Tibial artery (tissue), 4 donors: ENCODE data around the gene B3GNT2.

Experiments used
- DNase-seq, 2 donors: peaks; one replicate each; pipeline ENCODE4 v3.0.0-alpha.2; 2019
- H3K27ac ChIP-seq, 2 donors: fragments of 200-600 bp; sonication (generic) in 1 of 2; 1 replicate in 1 of 2; 2 replicates in 1 of 2; pipeline ENCODE4 v1.5.1; 2018 to 2019; ENCODE audit warnings: mild to moderate bottlenecking in 1 of 2
- H3K27me3 ChIP-seq, 2 donors: fragments of 200-600 bp; sonication (generic) in 1 of 2; one replicate each; pipeline versions ENCODE4 v1.5.1 to v1.6.0; 2016 to 2019
- H3K36me3 ChIP-seq, 3 donors: fragments of 200-600 bp; sonication (generic) in 2 of 3; one replicate each; pipeline ENCODE4 v1.5.1; 2016 to 2019; ENCODE audit warnings: mild to moderate bottlenecking in 2 of 3
- H3K4me1 ChIP-seq, 4 donors: fragments of 200-600 bp; sonication (generic) in 2 of 4; 1 replicate in 3 of 4; 2 replicates in 1 of 4; pipeline ENCODE4 v1.5.1; 2016 to 2019
- H3K4me3 ChIP-seq, 2 donors: fragments of 200-600 bp; sonication (generic) in 1 of 2; 1 replicate in 1 of 2; 2 replicates in 1 of 2; pipeline ENCODE4 v1.5.1; 2018 to 2019; ENCODE audit warnings: mild to moderate bottlenecking in 2 of 2
- H3K9me3 ChIP-seq, 3 donors: fragments of 200-600 bp; sonication (generic) in 1 of 3; one replicate each; pipeline ENCODE4 v1.5.1; 2016 to 2019
- intact Hi-C: fragments of 100-400 bp; cut with DNase I; formaldehyde crosslinking; loops from one replicate; pipeline ENCODE4 v1.15.0; 2023; ENCODE audit warnings: low total_unique reads
- TF ChIP-seq, protein P1 (sequence below), 2 experiments: fragments of 200-600 bp in 1 of 2; fragments of 450-650 bp in 1 of 2; IDR thresholded peaks; one replicate each; pipeline ENCODE4 v1.5.1; 2017 to 2019; ENCODE audit warnings: antibody characterized with exemption in 2 of 2, mild to moderate bottlenecking in 1 of 2, moderate library complexity in 1 of 2

Gene B3GNT2

DNA sequence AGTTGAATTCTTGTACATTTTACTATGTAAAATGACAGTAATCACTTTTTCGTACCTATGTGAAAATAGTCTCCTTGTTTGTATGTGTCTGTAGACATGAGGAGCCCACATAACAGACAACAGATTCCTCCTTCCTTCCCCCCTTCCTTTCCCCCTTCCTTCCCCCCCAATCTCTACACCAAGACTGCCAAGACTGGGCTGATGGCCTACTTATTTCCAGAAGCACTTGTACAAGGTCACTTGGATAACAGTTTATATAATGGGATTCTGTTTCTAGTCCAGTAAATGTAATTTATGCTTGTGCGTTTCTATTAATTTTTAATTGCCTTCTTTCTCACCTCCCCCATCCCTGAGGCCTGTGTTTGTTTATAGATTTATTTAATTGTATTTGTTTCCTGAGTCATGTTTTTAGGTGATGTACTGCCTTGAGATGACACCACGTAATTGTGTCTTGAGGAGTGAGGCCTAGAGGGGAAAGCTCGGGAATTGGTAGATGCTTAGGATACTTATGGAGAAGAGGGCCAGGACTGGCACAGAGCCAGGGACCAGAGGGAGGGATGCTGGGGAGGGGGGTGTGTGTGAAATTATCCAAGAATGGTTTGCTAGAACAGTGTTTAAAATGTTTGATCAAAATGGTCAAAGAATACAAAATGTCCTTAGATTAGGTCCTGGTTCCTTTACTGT lies 12.3 kb downstream of the B3GNT2 start:
- Histone ChIP-seq H3K36me3 (no peaks in the 10 kb centered on the region), H3K27ac (peak overlapping the region in 1 of 2 donors; percentile 9), H3K27me3 (no peaks in the 10 kb centered on the region), H3K4me3 (no peak overlapping the region), H3K9me3 (no peaks in the 10 kb centered on the region), H3K4me1 (peaks cover 0 to 58% (median 30%) of the 10 kb centered on the region in 4 donors)
- TF ChIP-seq, protein P1, sequence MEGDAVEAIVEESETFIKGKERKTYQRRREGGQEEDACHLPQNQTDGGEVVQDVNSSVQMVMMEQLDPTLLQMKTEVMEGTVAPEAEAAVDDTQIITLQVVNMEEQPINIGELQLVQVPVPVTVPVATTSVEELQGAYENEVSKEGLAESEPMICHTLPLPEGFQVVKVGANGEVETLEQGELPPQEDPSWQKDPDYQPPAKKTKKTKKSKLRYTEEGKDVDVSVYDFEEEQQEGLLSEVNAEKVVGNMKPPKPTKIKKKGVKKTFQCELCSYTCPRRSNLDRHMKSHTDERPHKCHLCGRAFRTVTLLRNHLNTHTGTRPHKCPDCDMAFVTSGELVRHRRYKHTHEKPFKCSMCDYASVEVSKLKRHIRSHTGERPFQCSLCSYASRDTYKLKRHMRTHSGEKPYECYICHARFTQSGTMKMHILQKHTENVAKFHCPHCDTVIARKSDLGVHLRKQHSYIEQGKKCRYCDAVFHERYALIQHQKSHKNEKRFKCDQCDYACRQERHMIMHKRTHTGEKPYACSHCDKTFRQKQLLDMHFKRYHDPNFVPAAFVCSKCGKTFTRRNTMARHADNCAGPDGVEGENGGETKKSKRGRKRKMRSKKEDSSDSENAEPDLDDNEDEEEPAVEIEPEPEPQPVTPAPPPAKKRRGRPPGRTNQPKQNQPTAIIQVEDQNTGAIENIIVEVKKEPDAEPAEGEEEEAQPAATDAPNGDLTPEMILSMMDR (IDR thresholded peaks at IDR 0.05), result no peak
- intact Hi-C loops, result no loop called here
- DNase-seq, result no peak

DNA sequence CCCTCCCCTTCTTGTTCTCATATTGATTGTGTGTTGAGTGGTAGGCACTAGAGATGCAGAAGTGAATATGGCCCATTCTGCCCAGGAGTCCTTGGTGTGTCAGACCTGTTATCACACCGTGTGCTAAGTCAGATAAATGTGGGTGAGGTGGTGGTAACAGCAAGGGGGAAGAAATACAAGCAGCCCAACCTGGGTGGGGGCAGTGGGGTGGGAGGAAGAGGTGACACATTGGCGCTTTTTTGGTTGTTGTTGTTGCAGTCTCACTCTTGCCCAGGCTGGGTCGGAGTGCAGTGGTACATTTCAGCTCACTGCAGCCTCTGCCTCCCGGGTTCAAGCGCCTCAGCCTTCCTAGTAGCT lies 12.8 kb downstream of the B3GNT2 start:
- Histone ChIP-seq H3K4me1 (peaks cover 0 to 58% (median 28%) of the 10 kb centered on the region in 4 donors), H3K27ac (peak overlapping the region in 1 of 2 donors; percentile 9), H3K27me3 (no peaks in the 10 kb centered on the region), H3K4me3 (no peak overlapping the region), H3K9me3 (no peaks in the 10 kb centered on the region), H3K36me3 (no peaks in the 10 kb centered on the region)
- TF ChIP-seq, protein P1 (IDR thresholded peaks at IDR 0.05), result no peak
- intact Hi-C loops, result no loop called here
- peak in 1 of 2 donors; percentile 42 for DNase-seq

DNA sequence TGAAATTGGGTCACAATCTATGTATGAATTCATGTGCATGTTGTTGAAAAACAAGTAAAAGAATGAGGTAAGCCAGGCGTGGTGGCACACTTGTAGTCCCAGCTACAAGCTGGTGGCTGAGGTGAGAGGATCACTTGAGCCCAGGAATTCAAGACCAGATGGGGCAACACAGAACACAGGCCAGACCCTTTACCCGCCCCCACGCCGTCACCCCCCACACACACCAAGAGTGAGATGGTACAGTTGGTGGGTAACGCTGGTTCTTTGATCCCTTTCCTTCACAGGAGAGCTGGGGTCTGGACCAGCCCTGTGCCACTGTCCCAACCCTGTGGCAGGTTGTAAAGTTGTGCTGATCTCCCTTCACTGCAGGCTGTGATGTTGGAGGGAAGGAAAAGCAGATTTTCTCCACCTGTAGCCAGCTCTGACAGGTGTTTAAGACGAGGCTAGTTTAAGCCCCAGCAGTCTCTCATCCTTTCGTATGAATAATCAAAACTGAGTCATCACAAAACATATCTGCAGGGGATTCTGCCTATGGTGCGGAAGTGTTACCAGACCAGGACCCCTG lies 13.6 kb downstream of the B3GNT2 start:
- DNase-seq, result no peak
- intact Hi-C loops, result no loop called here
- H3K27ac ChIP-seq, result no peak overlapping the region
- H3K4me1 ChIP-seq, result peaks cover 0 to 58% (median 26%) of the 10 kb centered on the region in 4 donors
- H3K27me3 ChIP-seq, result no peaks in the 10 kb centered on the region
- no peaks in the 10 kb centered on the region for H3K36me3 ChIP-seq
- no peak overlapping the region for H3K4me3 ChIP-seq
- H3K9me3 ChIP-seq, result no peaks in the 10 kb centered on the region
- TF ChIP-seq, protein P1 (IDR thresholded peaks at IDR 0.05), result no peak

DNA sequence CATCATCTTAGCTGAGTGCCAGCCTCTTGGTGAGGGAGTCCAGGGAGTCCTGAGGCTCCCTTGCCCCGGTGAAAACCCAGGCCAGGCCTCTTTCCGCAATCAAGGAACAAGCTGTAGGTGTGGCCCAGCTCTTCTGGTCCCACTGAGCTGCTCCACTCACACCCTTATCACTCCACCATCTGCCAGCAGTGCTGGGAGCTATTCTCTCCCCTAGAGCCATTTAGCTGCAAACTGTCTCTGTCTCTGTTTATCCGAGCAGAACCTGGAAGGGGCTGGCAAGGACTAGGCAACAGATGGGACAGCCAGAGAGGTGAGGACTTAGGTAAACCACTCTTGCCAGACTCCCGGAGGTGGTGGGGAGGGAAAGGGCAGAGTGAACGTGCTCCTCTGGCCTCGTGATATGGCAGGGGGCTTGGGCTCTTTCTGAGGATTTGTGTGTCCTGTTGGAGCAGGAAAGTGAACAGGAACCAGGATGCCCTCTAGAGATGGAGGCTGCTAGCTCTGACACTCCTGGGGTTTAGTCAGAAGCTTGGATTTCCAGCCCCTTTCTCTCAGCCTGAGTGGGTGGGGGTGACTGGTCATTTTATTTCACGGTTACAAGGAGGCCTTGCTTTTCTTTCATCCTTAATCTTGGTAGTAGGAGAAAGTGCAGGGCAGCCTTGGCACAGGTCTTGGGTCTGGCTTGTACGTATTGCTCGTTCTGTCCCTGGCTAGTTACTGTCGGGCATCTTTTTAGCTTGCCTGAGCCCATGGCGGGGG lies 19.6 kb downstream of the B3GNT2 start:
- peak overlapping the region; percentile 67 to 70 for H3K27ac ChIP-seq
- H3K9me3 ChIP-seq, result no peaks in the 10 kb centered on the region
- no peaks in the 10 kb centered on the region for H3K27me3 ChIP-seq
- no peaks in the 10 kb centered on the region for H3K36me3 ChIP-seq
- no peak overlapping the region for H3K4me3 ChIP-seq
- no peak for DNase-seq
- peaks cover 3 to 75% (median 44%) of the 10 kb centered on the region in 4 donors for H3K4me1 ChIP-seq
- intact Hi-C loops, result no loop called here
- TF ChIP-seq, protein P1 (IDR thresholded peaks at IDR 0.05), result no peak

DNA sequence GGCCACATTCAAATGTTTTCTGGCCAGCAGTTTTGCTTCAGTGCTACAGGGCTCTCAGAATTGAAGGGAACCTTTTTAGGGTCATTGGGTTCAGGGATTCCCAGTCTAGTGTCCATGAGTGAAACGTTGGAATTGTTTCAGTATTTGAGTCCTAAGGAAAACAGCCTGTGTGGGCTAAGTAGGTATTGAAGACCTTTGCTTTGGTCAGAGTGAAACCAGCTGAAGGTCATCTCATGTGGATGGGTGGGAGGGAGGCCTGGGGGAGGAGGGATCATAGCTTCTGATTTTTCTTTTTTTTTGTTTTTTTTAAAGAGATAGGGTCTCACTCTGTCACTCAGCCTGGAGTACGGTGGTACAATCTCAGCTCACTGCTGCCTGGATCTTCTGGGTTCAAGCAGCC lies 20.2 kb downstream of the B3GNT2 start:
- Histone ChIP-seq H3K27ac (peak overlapping the region; percentile 67 to 70), H3K36me3 (no peaks in the 10 kb centered on the region), H3K9me3 (no peaks in the 10 kb centered on the region), H3K4me1 (peaks cover 3 to 82% (median 49%) of the 10 kb centered on the region in 4 donors), H3K4me3 (no peak overlapping the region), H3K27me3 (no peaks in the 10 kb centered on the region)
- intact Hi-C loops, result no loop called here
- TF ChIP-seq, protein P1 (IDR thresholded peaks at IDR 0.05), result no peak
- no peak for DNase-seq
